ENCODE results near the gene UGT2B7.

DNA sequence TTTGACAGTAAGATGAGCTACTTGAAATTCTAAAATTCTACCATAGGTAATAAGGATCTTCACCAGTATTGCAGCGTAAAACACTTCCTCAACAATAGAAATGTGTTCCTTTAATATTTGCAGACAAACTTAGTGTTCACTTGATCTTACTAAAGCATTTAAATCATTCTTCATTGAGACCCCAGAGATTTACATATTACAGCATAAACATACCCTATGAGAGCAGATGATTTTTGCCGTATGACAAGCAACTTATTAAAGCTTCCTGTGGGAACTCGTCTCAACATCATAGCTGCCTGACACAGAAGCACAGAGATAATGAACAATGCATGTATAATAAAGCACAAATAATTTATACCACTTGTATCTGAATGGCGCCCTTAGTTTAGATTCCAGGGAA lies 3.6 kb downstream of the UGT2B7 start:
- TF ChIP-seq, protein P1, sequence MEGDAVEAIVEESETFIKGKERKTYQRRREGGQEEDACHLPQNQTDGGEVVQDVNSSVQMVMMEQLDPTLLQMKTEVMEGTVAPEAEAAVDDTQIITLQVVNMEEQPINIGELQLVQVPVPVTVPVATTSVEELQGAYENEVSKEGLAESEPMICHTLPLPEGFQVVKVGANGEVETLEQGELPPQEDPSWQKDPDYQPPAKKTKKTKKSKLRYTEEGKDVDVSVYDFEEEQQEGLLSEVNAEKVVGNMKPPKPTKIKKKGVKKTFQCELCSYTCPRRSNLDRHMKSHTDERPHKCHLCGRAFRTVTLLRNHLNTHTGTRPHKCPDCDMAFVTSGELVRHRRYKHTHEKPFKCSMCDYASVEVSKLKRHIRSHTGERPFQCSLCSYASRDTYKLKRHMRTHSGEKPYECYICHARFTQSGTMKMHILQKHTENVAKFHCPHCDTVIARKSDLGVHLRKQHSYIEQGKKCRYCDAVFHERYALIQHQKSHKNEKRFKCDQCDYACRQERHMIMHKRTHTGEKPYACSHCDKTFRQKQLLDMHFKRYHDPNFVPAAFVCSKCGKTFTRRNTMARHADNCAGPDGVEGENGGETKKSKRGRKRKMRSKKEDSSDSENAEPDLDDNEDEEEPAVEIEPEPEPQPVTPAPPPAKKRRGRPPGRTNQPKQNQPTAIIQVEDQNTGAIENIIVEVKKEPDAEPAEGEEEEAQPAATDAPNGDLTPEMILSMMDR (IDR thresholded peaks at IDR 0.05), result no peak
- no peak for TF ChIP-seq POLR2A (IDR thresholded peaks at IDR 0.05)
